Right forelimb (tissue), 1 donor: ENCODE data around the gene VGLL3.
A peak's percentile ranks its signal among the peaks of the same experiment; 100 is the strongest.

Experiments used
- DNase-seq: peaks from one replicate; pipeline ENCODE4 v3.0.0-alpha.2; 2018

The VGLL3 gene

DNA sequence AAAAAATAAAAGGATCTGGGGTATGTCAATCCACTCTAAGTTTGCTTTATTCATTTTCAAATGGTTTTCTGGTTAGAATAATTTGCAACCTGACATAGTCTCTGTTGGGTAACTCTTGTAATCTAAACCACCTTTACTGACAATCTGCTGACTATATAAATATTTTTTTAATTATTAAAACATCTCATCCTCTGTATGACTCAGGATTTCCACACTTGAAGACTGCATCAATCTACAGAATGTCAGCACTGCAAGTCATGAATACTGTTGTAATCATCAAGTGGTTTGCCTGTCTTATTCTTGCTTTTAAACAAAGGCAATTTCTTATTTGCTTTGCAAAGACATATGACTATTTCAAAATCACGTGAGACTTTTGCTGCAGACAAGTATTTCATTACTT is 42.1 kb downstream of the VGLL3 start:
- no peak for DNase-seq

DNA sequence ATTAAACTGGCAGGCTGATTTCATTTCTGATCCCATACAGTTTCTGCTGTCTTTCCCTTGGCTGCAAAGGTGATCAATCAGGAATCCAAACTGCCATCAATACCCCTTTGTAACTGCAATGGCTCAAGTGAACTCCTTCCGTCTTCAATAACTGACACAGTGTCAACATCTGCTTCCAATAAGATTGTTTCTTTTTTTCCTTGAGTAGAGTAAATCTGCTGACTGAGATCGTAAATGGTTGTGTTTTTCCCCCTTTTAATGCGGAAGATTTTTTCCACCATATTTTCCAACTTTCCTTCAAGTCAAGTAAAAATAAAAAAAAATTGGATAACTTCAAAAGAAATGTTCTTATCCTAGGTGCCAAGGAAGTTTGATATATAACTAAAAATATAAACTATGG is 48.7 kb downstream of the VGLL3 start:
- no peak for DNase-seq

DNA sequence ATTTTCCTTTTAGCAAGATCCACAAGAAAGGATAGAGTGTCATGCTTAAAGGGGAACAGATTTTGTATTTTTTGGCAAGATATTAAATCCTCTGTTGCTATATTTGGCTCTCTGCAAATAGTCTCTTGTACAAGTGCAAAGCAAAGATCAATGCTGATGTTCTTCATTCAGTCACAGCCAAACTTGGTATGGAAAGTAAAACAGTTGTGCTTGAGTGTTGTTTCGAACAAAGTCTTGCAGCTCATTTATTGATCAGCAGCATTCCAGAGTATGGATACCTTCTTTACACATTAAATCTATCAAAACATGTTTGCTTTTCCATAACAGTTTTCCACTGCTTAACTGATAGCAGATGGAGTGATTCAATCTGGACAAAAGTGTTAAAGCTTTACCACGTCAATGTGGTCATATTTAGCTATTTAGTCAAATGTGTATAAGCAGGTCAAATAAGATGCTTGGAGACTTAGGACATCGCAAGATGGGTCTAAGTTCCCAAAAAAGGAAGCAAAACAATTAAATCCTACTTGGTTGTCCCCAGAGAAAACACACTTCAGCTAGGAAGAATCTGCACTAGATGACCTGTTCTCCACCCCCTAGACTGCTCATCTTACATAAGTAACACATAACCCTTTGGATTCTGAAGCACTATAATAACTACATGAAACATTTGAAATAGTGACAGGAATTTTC is 52.4 kb downstream of the VGLL3 start:
- no peak for DNase-seq

DNA sequence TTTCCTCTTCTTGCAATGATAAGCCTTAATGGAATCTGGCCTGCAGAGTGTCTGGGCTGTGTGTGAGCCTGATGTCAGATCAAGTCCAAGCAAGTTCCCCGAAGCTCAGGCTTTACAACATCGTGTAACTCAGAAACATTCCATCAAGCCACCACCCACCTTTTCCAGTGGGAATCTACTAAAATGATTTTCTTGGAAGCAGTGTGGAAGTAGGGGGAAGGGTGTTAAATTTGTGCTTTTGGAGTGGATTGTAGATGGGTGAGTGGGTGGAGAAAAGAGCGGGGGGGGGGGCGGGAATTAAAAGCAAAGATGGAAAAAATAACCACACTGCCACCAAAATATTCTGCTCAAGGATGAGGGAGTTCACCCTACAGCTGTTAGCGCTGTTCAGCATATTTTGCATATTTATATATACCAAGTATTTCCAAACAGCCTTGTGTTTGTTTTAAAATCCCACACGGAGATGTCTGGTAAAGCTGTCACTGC is 53.6 kb downstream of the VGLL3 start:
- peak; percentile 55 for DNase-seq

DNA sequence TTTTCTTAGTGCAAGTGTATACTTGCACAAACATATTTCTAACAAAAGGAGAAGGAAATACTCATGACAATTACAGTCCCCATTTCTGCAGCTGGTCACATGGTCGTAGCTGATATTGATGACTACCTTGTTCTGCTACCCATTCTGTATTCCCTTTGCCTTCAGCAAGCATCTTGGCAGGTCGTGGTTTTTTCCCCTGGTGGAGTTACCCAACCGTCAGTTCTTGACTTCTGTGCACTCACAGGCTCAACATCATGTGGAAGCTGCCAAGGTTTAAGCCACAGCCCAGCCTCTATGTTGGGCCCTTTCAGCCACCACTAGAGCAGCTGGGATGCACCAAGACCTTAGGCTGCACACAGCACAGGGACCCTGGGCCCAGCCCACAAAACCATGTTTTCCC is 56.1 kb downstream of the VGLL3 start:
- DNase-seq, result no peak

DNA sequence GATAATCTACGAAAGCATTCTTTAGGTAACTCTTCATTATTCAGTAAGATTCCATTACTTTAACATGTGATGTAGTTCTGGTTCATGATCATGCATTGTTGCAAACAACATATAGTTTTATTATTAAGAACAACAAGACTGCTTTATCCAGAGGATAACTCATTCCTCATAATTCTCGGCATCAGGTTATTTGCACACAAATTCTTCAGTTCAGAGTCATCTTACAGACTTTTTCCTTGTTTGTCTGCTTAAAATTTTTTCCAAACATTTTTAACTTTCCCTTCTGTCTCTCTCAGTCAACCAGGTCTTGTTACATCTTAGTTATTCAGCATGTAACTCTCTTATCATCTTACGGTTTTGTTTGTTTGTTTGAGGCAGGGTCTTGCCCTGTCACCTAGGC is 60.1 kb downstream of the VGLL3 start:
- no peak for DNase-seq

GRCh38 chr3:86930181-86930580 is 60.8 kb downstream of the VGLL3 start:
- no peak for DNase-seq

DNA sequence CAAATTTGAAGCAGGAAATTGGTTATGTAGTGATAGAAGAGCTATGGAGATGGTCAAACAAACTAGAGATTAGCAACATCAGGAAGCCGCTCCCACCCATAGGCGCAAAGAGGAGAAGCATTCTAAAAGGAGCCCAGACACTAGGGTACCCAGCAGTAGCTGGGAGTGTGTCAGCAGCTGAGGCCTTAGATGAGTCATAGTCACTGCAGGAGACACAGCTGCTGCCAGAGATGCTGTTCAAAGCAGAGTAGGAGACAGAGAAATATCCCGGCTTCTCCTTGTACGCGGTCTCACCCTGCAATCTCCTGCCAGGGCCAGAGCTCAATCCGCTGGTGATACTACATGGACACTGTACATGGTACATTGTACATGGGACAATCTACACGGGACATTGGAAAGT is 61.9 kb downstream of the VGLL3 start:
- no peak for DNase-seq

- no peak for DNase-seq
These were observed 67.9 kb downstream of the VGLL3 start for GRCh38 chr3:86923071-86923491.

DNA sequence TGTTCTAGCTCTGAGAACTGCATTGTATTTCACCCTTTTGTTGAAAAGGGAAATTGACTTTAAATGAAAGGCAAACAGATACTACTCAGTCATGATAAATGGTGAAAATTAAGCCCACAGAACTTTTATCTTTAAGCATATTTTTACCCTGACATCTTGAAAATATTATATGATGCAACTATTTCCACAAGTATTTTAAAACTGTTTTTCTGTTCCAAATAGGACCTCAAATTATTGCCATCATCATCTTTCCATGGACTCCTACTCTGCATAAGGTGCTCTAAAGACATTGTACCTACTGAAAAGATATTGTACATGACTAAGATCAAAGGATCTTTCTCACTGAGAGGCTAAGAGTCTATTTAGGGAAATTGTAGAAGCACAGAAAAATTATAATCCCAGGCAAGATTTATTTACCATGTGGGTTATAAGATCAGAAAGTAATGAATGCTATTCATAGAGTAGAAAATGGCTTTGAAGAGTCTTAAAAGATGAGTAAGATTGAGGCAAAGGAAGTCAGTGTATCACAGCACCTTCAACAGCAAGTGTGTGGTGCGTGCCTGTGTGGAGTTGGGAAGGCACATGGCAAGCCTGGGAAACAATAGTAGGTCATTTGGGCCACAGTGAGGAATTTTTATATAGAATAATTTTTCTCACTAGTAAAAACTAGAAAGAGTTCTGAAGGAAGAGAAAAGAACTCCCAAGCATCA is 68.8 kb downstream of the VGLL3 start:
- no peak for DNase-seq

- no peak for DNase-seq
These were observed 76.3 kb downstream of the VGLL3 start for GRCh38 chr3:86914670-86915069.

DNA sequence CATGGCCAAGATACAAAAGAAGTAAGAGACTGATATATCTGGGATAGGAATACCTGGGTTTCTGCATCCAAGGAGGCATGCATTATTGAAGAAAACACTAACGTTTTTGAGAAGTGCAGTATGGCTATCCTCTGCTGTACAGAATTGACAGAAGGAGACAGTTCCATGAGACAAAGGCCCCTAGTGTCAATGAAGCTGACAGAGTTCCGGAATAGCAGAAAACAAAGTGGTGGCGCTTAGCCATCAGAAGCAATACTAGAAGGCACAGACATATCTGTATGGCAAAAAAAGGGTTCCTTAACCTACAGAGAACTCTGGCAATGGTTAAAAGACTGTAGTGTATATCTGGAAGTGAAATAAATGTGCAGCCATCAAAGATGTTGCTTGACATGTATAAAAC is 77.8 kb downstream of the VGLL3 start:
- no peak for DNase-seq

- DNase-seq, result no peak
These were observed 95.7 kb downstream of the VGLL3 start for GRCh38 chr3:86895202-86895601.

DNA sequence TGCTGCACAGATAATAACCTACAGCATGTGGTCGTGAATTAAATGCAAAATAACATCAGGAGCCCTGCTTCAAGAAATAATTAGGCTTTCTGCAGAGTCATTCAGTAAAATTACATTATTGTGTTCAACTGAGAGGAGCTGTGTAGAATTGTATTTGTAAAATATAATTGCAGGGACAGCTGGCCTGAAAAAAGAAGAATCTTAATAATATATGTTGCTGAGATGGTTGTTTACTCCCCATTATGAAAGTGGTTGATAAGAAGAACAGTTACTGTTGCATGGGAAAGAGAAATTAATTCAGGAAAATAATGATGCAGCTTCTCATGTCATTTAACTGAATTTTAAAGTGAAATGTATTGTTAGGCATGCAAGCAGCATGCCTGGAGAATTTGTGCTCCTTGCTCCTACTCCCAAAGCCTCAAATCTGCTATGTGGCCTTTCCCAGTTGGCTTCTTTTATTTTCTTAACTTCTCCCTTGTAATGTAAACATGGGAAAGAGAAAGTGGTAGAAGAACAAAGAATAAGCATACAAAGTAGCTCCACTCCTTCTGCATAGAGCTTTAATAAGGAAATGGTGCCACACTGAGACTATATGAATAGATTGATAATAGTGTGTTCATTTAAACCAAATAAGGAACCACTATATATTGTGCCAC is 100.1 kb downstream of the VGLL3 start:
- no peak for DNase-seq
